ACHN (cell line): ENCODE results near the gene DDX47.
"Not testable (repeated sequence)": the region's sequence is repeated elsewhere in the genome, so short reads cannot be mapped to it uniquely, and the experiment has no call there.

Experiments
- DNase-seq: peaks from one replicate; pipeline ENCODE4 v3.0.0-alpha.2; 2015
- in situ Hi-C: cut with HindIII; loops from 2 replicates; pipeline ENCODE4 v1.10.0; 2017; ENCODE audit warnings: low sequenced_read_pairs, low pct_ligation_motif_present, low pct_unique_long_range_greater_than_20kb

The DDX47 gene

DNA sequence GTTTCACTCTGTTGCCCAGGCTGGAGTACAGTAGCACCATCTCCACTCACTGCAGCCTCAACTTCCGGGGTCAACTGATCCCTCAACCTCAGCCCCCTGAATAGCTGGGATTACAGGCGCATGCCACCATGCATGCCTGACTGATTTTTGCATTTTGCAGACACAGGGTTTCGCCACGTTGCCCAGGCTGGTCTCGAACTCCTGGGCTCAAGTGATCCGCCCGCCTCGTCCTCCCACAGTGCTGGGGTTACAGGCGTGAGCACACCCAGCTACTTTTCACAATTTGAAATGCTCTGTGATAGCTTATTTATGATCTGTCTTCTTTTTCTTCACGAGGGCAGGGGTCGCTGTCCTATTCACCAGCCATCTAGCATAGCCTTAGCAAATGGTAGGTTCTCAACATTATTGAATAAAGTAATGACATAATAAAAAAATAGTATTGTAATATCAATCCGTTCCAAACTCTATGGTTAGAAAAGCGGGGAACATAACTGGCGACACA is 477 bp upstream of the DDX47 start:
- in situ Hi-C loops = no loop called here

DNA sequence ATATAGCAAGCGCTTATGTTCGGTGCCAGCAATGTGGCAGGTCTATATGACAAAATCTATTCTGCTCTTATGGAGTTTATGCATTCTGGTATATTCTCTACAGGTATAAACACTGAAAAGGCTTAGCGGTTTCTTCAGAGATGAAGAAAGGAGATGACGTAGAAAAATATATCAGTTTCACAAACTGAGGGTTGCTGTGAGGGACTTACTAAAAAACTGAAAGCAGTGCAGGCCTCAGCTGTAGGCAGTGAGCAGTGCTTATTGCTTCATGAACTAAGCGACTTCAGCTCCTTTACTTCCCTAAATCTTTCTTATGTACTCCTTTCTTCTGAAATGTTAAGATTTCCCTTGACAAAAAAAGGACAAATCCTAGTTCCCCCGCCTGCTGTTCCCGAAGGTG is 4.5 kb downstream of the DDX47 start:
- in situ Hi-C loops = no loop called here
- no peak for DNase-seq

More for the DNA sequence above, 477 bp upstream of the DDX47 start:
- no peak for DNase-seq

DNA sequence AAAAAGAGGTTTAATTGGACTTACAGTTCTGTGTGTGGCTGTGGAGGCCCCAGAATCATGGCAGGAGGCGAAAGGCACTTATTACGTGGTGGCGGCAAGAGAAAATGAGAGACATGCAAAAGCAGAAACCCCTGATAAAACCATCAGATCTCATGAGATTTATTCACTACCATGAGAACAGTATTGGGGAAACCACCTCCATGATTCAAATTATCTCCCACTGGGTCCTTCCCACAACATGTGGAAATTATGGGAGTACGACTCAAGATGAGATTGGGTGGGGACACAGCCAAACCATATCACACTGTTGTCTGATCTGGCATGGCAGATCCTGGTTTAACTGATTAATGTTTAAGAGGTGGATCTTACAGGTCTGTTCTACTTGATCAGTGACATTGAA is 5.6 kb downstream of the DDX47 start:
- in situ Hi-C loops = no loop called here
- peak; percentile 46 for DNase-seq

DNA sequence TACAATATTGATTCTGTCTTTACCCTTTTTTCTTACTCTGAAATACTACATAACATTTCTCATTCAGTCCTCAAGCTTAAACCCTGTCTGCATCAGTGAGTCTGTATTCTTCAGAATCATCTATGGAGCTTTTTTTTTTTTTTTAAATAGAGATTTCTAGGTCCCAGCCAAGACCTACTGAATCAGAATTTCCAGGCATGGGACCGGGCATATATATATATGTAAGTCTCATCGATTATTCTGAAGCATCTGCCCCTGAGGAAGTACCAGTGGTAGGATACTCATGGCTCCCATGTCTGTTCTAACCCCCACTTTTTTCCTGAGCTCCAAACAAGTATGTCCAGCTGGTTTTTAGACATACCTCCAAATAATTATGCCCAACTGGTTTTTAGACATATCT is 6.1 kb downstream of the DDX47 start:
- no peak for DNase-seq
- in situ Hi-C loops = no loop called here

DNA sequence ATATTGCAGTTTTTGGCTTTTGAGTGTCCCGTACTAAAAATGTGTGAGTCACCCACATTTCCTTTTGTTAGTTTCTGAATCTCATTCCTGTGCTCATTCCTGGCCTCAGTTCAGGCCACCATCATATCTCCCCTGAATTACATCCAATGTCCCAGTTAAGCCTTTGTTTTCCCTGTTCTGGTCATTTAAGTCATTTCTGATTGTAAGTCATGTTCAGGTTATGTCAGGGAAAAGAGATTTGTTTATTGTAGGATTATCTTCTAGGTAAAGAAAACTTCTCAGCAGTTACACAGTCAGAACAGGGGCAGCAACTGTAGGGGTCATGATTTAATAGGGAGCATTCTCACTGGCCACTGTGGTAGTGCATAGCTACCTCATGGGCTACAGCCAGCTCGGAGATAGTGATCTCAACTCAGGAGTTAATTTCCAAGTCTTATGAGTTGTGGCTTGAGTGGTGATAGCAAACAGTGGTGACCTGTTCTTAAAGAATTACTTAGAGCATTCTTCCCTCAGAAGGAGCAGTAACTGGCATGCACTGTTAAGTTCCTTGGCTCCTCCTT is 6.7 kb downstream of the DDX47 start:
- in situ Hi-C loops = no loop called here
- peak; percentile 99 for DNase-seq

DNA sequence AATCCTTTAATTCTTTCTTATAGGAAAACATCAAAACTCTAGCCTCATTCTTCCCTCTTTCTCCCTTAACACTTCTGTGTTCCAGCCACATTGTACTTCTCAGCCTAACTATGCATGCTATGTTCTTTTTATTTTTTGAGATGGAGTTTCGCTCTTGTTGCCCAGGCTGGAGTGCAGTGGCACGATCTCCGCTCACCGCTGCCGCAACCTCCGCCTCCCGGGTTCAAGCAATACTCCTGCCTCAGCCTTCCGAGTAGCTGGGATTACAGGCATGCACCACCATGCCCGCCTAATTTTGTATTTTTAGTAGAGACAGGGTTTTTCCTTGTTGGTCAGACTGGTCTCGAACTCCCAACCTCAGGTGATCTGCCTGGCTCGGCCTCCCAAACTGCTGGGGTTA is 7.2 kb downstream of the DDX47 start:
- in situ Hi-C loops, DNase-seq: not testable (repeated sequence)

DNA sequence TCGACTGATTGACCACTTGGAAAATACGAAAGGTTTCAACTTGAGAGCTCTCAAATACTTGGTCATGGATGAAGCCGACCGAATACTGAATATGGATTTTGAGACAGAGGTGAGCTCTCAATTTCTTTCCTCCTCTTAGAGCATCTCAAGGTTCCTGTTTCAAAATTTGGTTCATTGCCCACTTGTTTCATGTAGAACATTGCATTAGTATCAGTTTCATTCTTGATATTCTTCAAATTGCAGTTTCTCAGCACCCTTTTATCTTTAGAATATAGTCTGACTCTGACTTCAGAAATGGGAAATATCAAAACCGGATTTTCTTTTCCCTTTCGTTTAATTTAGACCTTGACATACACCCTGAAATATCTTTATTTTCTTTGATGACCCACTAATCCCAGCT is 8.8 kb downstream of the DDX47 start:
- in situ Hi-C loops = no loop called here
- no peak for DNase-seq

DNA sequence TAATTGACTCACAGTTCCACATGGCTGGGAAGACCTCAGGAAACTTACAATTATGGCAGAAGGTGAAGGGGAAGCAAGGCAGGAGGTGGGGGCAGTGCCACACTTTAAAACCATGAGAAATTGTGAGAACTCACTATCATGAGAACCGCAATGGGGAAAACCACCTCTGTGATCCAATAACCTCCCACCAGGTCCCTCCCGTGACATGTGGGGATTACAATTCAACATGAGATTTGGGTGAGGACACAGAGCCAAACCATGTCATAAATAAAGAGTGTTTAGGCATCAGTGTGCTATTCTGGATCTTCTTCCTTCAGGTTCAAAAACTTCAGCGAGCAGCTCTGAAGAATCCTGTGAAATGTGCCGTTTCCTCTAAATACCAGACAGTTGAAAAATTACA is 9.7 kb downstream of the DDX47 start:
- no peak for DNase-seq
- in situ Hi-C loops = no loop called here

DNA sequence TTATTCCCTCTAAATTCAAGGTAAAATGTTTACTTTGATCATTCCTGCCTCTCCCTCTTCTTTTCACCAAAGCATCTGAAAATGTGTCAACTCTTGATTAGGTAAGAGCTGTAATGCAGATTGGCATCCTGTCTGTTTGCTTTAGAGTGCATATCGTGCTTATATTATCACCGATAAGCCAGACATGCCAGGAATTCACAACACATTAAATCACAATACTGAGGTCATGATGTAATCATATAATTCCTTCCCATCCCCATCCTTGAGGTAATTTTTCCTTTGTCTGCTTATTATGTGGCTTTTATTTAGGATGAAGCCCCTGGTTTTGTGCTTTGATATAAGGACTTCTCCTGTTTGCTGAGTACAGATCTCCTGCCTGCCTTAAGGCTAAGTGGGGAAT is 10.2 kb downstream of the DDX47 start:
- in situ Hi-C loops = no loop called here

DNA sequence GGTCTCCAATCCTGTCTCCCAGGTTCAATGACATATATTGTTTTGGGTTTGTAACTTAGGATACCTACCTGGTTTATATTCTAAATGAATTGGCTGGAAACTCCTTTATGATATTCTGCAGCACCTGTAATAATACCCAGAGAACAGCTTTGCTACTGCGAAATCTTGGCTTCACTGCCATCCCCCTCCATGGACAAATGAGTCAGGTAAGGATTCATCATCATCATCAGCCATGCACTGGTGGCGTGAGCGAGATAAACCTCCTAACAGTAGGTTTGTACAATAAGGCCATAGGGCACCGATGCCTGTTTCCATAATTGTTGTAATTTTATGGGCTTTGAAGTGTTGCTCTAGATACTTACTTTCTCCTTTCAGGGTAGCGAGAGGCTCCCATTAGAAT is 10.7 kb downstream of the DDX47 start:
- in situ Hi-C loops = no loop called here

More for the DNA sequence above, 10.2 kb downstream of the DDX47 start:
- DNase-seq = peak; percentile 85

DNA sequence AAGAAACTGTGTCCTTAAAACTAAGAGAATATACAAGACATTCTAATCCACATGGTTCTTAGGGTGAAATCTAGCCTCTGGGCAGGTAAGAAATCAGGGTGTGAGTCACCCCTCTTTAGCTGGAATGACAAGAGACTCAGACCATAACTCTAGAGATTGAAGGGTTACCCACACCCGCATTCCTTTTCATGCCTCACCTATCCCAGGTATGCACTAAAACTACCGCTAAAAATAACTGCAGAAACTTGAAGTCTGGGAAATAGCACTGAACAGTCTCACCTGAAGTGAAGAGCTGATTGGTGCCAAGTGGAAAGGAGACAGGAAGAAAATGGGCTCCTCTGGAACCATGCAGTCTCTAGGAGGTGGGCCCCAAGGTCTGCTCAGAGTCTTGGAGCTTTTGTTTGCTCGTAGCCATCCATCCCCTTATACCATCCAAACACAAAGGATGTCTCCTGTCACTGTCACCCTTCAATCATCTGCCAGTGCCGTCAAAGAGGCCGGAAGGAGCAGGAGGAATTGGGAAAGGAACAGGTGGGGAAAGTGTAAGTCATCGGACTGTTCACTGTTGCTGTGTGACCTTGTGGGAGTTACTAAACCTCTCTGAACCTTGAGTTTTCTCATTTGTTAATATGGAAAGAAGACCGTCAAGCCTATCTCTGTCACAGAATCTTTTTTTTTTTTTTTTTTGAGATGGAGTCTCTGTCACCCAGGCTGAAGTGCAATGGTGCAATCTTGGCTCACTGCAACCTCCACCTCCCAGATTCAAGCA is 22.4 kb downstream of the DDX47 start:
- in situ Hi-C loops = no loop called here
- DNase-seq = peak; percentile 82

More for the DNA sequence above, 10.7 kb downstream of the DDX47 start:
- DNase-seq = no peak

DNA sequence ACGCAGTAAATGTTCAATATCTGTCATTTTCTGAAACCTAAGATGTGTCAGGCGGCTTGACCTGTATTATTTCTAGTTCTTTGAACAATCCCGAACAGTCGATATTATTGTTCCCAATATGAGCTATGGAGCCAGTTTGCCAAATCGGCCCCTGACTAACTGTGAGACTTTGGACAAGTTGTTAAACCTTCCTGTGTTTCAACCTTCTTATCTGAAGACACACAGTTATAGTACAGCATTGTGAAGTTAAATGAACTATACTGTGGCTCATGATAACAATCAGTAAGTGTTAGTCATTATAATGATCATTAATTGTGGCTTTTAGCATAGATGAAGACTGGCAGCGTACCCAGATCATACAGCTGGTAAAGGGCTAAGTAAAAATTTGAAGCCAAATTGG is 23.4 kb downstream of the DDX47 start:
- in situ Hi-C loops = no loop called here
- DNase-seq = no peak

DNA sequence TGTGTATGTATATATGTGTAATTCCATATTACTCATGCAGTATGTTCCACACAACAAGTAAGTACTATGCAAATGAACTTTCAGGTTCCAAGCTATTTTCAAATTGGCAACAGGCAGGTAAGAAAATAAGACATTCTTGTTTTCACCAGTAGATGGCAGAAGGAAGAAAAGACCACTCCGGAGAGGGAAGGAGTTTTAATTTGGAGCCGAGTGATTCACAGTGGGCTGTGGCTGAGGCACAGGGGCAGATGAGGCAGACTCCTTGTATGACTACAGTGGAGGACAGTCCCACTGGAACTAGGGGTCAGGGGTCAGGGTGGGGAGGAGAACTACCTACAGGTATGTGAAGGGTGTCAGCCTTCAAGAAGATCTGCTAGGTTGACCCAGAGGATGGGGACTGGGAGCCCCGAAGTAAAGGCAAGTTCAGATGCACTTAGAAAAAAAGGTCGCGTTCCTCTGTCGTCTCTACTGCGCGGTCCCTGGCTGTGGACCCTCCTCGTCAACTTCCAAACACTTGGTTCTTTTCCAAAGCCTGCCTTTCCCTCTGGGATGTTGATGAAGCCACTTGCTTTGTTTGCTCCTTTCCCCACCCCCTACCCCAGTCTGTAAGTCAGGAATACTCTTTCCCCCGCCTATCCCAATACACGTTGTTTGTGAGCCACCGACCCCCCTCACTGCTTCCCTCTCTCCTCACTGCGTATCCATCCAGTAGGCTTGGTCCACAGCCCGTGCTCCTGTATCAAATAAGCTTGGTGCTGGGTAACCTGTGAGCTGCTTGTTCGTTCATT is 24.1 kb downstream of the DDX47 start:
- in situ Hi-C loops = no loop called here

DNA sequence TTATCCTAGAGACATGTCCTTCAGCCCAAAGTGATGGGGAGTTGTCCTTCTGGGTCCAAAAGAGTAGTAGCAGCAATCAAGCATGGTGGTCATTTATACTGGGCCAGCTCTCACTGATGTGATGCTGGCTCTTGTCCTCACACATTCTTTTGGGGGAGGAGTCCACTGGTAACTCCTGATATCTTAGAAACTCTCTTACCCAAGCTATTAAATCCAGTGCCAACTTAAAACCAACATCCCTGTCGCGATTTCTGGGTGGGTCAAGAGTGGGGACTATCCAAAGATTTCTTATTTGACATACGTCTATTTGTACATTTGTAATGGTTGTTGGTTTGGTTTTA is 24.6 kb downstream of the DDX47 start:
- DNase-seq = no peak
- in situ Hi-C loops = no loop called here

More for the DNA sequence above, 24.1 kb downstream of the DDX47 start:
- peak; percentile 86 for DNase-seq

DNA sequence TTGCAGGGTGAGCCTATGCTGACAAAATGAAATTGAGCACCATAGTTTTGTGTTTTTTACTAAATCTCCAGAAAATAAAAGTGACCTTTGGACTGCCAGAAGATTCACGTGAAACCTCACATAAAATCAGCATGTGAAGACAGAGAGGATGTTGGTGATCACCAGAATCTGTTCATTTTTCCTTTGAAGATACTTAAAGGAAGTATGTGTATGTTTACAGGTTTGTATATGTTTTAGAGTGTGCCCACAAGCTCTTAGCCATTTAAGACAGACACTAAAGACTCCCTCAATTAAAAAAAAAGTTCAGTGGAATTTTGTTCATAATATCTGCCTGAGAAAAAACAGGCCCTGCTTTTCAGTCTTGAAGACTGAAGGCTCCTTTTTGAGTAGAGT is 25.9 kb downstream of the DDX47 start:
- no peak for DNase-seq
- in situ Hi-C loops = no loop called here

DNA sequence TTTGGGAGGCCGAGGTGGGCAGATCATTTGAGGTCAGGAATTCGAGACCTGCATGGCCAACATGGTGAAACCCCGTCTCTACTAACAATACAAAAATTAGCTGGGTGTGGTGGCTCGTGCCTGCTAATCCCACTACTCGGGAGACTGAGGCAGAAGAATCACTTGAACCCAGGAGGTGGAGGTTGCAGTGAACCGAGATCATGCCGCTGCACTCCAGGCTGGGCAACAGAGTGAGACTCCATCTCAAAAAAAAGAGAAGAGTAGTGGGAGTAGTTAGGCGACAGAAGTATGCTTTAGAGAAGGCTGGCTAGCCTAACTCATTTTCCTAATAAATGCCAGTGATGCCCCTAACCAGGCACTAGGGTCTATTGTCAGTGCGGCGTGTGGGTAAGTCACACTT is 26.3 kb downstream of the DDX47 start:
- in situ Hi-C loops, DNase-seq: not testable (repeated sequence)

DNA sequence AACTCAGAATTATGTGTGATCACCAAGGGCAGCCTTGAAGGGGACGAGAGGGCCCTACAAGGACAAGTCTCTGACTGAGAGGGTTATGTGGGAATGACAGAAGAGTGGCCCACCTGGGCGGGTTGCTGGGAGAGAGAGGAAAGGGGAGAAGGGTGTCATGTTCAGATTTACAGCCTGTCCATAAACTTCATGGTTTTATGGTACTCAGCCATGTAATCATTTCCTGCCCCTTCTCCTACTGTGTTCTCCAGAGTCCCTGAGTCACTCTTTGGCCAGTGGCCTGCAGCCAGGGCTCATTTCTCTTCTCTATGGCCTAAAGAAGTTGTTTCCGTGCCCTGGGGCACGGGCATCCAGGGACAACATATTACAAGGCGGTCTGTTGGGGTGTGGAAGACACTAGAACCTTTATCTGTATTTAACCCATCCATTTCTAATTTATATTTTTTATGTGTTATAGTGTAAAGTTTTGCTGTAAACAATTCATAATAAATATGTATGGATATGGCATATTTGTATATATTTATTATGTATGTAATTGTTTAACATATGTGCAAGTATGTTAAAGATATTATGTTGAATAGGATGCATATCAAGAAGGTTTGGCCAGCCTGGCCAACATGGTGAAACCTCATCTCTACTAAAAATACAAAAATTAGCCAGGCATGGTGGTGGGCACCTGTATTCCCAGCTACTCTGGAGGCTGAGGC is 26.9 kb downstream of the DDX47 start:
- in situ Hi-C loops = no loop called here
- DNase-seq = peak; percentile 88

DNA sequence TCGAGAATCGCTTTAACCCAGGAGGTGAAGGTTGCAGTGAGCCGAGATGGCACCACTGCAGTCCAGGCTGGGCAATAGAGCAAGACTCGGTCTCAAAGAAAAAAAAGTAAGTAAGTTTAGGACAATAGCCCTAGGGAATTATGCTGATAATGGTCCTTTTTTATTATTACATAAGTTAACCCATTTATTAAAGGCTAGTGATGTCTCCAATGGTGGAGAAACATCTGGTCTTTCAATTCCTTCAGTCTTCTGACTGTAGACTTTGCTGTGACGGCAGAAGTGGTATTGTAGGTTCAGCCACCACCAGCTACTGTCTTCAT is 27.4 kb downstream of the DDX47 start:
- in situ Hi-C loops = no loop called here

DNA sequence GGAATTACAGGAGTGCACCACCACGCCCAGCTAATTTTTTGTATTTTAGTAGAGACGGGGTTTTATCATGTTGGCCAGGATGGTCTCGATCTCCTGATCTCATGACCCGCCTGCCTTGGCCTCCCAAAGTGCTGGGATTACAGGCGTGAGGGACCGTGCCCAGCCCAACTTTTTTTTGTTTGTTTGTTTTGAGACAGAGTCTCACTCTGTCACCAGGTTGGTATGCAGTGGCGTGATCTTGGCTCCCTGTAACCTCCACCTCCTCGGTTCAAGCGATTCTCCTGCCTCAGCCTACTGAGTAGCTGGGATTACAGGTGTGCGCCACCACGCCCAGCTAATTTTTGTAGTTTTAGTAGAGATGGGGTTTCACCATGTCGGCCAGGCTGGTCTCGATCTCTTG is 28.3 kb downstream of the DDX47 start:
- DNase-seq, in situ Hi-C loops: not testable (repeated sequence)

More for the DNA sequence above, 27.4 kb downstream of the DDX47 start:
- DNase-seq = no peak
